Measurements from ENCODE around the gene ZC3H7B. TPM values are rescaled to one million over a fixed set of nuclear protein-coding genes. Genes with fewer than 3 reads are reported as not detected.
"Not testable (repeated sequence)": the region's sequence is repeated elsewhere in the genome, so short reads cannot be mapped to it uniquely, and the experiment has no call there.

The ZC3H7B gene
- total and polyA plus RNA-seq, 7 experiments from 2014 or later = 1.7 to 65.9 (median 39.6) TPM

GRCh38 chr22:41289671-41290070, 11.7 kb upstream of the ZC3H7B start:
- Histone ChIP-seq H3K4me3 (ENCODE audit: low read length) (no peak overlapping the region), H3K36me3 (ENCODE audit: control insufficient read depth in 2 of 3, insufficient read depth in 3 of 3, low read length in 3 of 3) (peaks cover 0 to 4% (median 0%) of the 10 kb centered on the region in 3 experiments), H3K9me3 (ENCODE audit: control insufficient read depth in 2 of 3, low read length in 3 of 3) (no peaks in the 10 kb centered on the region), H3K27me3 (ENCODE audit: control insufficient read depth in 2 of 2, insufficient read depth in 2 of 2, low read length in 2 of 2) (no peaks in the 10 kb centered on the region), H3K4me1 (ENCODE audit: control insufficient read depth in 2 of 2, insufficient read depth in 2 of 2, low read length in 2 of 2) (peaks cover 8 to 13% of the 10 kb centered on the region in 2 donors), H3K27ac (ENCODE audit: low read depth, low read length) (no peak overlapping the region)
- ChIA-PET CTCF (no interaction called here), POLR2A (interaction anchor here (0.6 to 1.3 kb wide), 2 partner anchors 12 to 558 kb away, joined by 3 to 5 read pairs; partner anchors contain the start of gene ZC3H7B)
- Mint-ChIP-seq H3K9me3 (peaks cover 0 to 3% (median 0%) of the 10 kb centered on the region in 11 donors), H3K27ac (peak overlapping the region in 6 of 9 donors; percentile 10 to 85 (median 47)), H3K4me1 (peaks cover 14 to 26% (median 22%) of the 10 kb centered on the region in 7 donors), H3K27me3 (no peaks in the 10 kb centered on the region), H3K36me3 (peaks cover 0 to 3% (median 0%) of the 10 kb centered on the region in 5 donors), H3K4me3 (no peak overlapping the region)
- ATAC-seq (no peak), DNase-seq (no peak)
- intact Hi-C loops (cut with micrococcal nuclease) = loop anchor here (5.0 to 10.0 kb wide), 3 partner anchors 493 to 1765 kb away; partner anchors contain the start of genes ATF4 (in 1 of the 2), NAGA (in 1 of the 2) and PHETA2 (in 1 of the 2)

GRCh38 chr22:41290262-41291221, 10.8 kb upstream of the ZC3H7B start:
- ATAC-seq (no peak), DNase-seq (no peak)
- H3K27ac Mint-ChIP-seq = peak overlapping the region in 1 of 9 donors; percentile 12
- H3K4me3 ChIP-seq (ENCODE audit: low read length) = no peak overlapping the region
- H3K27ac ChIP-seq (ENCODE audit: low read depth, low read length) = no peak overlapping the region
- H3K4me1 ChIP-seq (ENCODE audit: control insufficient read depth in 2 of 2, insufficient read depth in 2 of 2, low read length in 2 of 2) = peaks cover 3 to 7% of the 10 kb centered on the region in 2 donors
- no peak overlapping the region for H3K4me3 Mint-ChIP-seq
- ChIA-PET POLR2A (interaction anchor here (0.6 to 1.3 kb wide), 2 partner anchors 11 to 18 kb away, joined by 5 read pairs; partner anchors contain the start of gene ZC3H7B), CTCF (interaction anchor here (1.0 kb wide), 1 partner anchor 11 kb away, joined by 3 read pairs; the partner anchor contains the start of gene ZC3H7B)
- H3K9me3 Mint-ChIP-seq = peaks cover 0 to 3% (median 0%) of the 10 kb centered on the region in 11 donors
- H3K9me3 ChIP-seq (ENCODE audit: control insufficient read depth in 2 of 3, low read length in 3 of 3) = no peaks in the 10 kb centered on the region
- no peaks in the 10 kb centered on the region for H3K27me3 ChIP-seq (ENCODE audit: control insufficient read depth in 2 of 2, insufficient read depth in 2 of 2, low read length in 2 of 2)
- H3K36me3 Mint-ChIP-seq = no peaks in the 10 kb centered on the region
- peaks cover 8 to 20% (median 15%) of the 10 kb centered on the region in 7 donors for H3K4me1 Mint-ChIP-seq
- intact Hi-C loops (cut with micrococcal nuclease) = no loop called here
- H3K27me3 Mint-ChIP-seq = no peaks in the 10 kb centered on the region
- peaks cover 0 to 4% (median 0%) of the 10 kb centered on the region in 3 experiments for H3K36me3 ChIP-seq (ENCODE audit: control insufficient read depth in 2 of 3, insufficient read depth in 3 of 3, low read length in 3 of 3)

GRCh38 chr22:41294816-41295215, 6.5 kb upstream of the ZC3H7B start:
- H3K4me1 ChIP-seq (ENCODE audit: control insufficient read depth in 2 of 2, insufficient read depth in 2 of 2, low read length in 2 of 2); H3K9me3 Mint-ChIP-seq; H3K9me3 ChIP-seq (ENCODE audit: control insufficient read depth in 2 of 3, low read length in 3 of 3); intact Hi-C loops (cut with micrococcal nuclease); H3K4me1 Mint-ChIP-seq; H3K4me3 ChIP-seq (ENCODE audit: low read length); H3K27me3 Mint-ChIP-seq; H3K27ac Mint-ChIP-seq; ATAC-seq; POLR2A ChIA-PET; H3K36me3 ChIP-seq (ENCODE audit: control insufficient read depth in 2 of 3, insufficient read depth in 3 of 3, low read length in 3 of 3); H3K27ac ChIP-seq (ENCODE audit: low read depth, low read length); CTCF ChIA-PET; H3K4me3 Mint-ChIP-seq; H3K27me3 ChIP-seq (ENCODE audit: control insufficient read depth in 2 of 2, insufficient read depth in 2 of 2, low read length in 2 of 2); DNase-seq; H3K36me3 Mint-ChIP-seq: not testable (repeated sequence)

- Histone ChIP-seq H3K27ac (ENCODE audit: low read depth, low read length) (no peak overlapping the region), H3K4me3 (ENCODE audit: low read length) (no peak overlapping the region), H3K9me3 (ENCODE audit: control insufficient read depth in 2 of 3, low read length in 3 of 3) (no peaks in the 10 kb centered on the region), H3K36me3 (ENCODE audit: control insufficient read depth in 2 of 3, insufficient read depth in 3 of 3, low read length in 3 of 3) (peaks cover 0 to 3% (median 0%) of the 10 kb centered on the region in 3 experiments), H3K4me1 (ENCODE audit: control insufficient read depth in 2 of 2, insufficient read depth in 2 of 2, low read length in 2 of 2) (peaks cover 4 to 6% of the 10 kb centered on the region in 2 donors), H3K27me3 (ENCODE audit: control insufficient read depth in 2 of 2, insufficient read depth in 2 of 2, low read length in 2 of 2) (no peaks in the 10 kb centered on the region)
- H3K9me3 Mint-ChIP-seq = no peaks in the 10 kb centered on the region
- H3K4me1 Mint-ChIP-seq = peaks cover 4 to 7% (median 5%) of the 10 kb centered on the region in 7 donors
- intact Hi-C loops (cut with micrococcal nuclease) = no loop called here
- DNase-seq (no peak), ATAC-seq (no peak)
- H3K36me3 Mint-ChIP-seq = no peaks in the 10 kb centered on the region
- peak overlapping the region in 1 of 9 donors; percentile 26 for H3K27ac Mint-ChIP-seq
- no peaks in the 10 kb centered on the region for H3K27me3 Mint-ChIP-seq
- POLR2A ChIA-PET = interaction anchor here (1.6 kb wide), 1 partner anchor 11 kb away, joined by 9 read pairs; the partner anchor contains the start of gene RANGAP1
- CTCF ChIA-PET = no interaction called here
- no peak overlapping the region for H3K4me3 Mint-ChIP-seq
Measured at GRCh38 chr22:41296826-41297667, 4.3 kb upstream of the ZC3H7B start.

GRCh38 chr22:41300661-41301060, 664 bp upstream of the ZC3H7B start:
- H3K27ac Mint-ChIP-seq = peak overlapping the region; percentile 50 to 96 (median 85)
- CTCF ChIA-PET = interaction anchor here (0.8 to 1.2 kb wide), 4 partner anchors 10 to 81 kb away, joined by 3 to 7 read pairs (median 3); partner anchors contain the start of genes RANGAP1 and TEF
- intact Hi-C loops (cut with micrococcal nuclease) = loop anchor here (1.0 to 5.0 kb wide), 9 partner anchors 14 to 444 kb away; partner anchors contain the start of genes RANGAP1 (in 2 of the 2), TEF (in 2 of the 2), DESI1 (in 1 of the 2) and RBX1 (in 1 of the 2)
- POLR2A ChIA-PET = interaction anchor here (1.0 to 3.0 kb wide), 5 partner anchors 11 to 168 kb away, joined by 3 to 60 read pairs (median 8); partner anchors contain the start of genes ACO2, PHF5A, RANGAP1 and TEF
- peak overlapping the region; percentile 82 for H3K27ac ChIP-seq (ENCODE audit: low read depth, low read length)
- peaks cover 13 to 15% of the 10 kb centered on the region in 2 donors for H3K4me1 ChIP-seq (ENCODE audit: control insufficient read depth in 2 of 2, insufficient read depth in 2 of 2, low read length in 2 of 2)
- no peak for ATAC-seq
- no peaks in the 10 kb centered on the region for H3K9me3 Mint-ChIP-seq
- peaks cover 19 to 31% (median 28%) of the 10 kb centered on the region in 7 donors for H3K4me1 Mint-ChIP-seq
- H3K36me3 ChIP-seq (ENCODE audit: control insufficient read depth in 2 of 3, insufficient read depth in 3 of 3, low read length in 3 of 3) = peaks cover 0 to 3% (median 0%) of the 10 kb centered on the region in 3 experiments
- DNase-seq = no peak
- H3K9me3 ChIP-seq (ENCODE audit: control insufficient read depth in 2 of 3, low read length in 3 of 3) = no peaks in the 10 kb centered on the region
- H3K4me3 ChIP-seq (ENCODE audit: low read length) = peak overlapping the region; percentile 22
- H3K27me3 ChIP-seq (ENCODE audit: control insufficient read depth in 2 of 2, insufficient read depth in 2 of 2, low read length in 2 of 2) = no peaks in the 10 kb centered on the region
- peaks cover 0 to 5% (median 0%) of the 10 kb centered on the region in 5 donors for H3K36me3 Mint-ChIP-seq
- no peaks in the 10 kb centered on the region for H3K27me3 Mint-ChIP-seq
- peak overlapping the region; percentile 62 to 88 (median 82) for H3K4me3 Mint-ChIP-seq
